Measurements from ENCODE around the gene CCNA1.

Gene CCNA1

GRCh38 chr13:36432106-36432544, at the start of gene CCNA1:
CCNA1 (plus strand) TSS chr13:36432495; CDS start chr13:36433057, 562 bp downstream.
- DNase-seq, result no peak

- no peak for DNase-seq
Measured at GRCh38 chr13:36385489-36385888, 46.8 kb upstream of the CCNA1 start.

GRCh38 chr13:36395280-36395679, 37.0 kb upstream of the CCNA1 start:
- no peak for DNase-seq

- DNase-seq, result no peak
Measured at GRCh38 chr13:36405151-36405550, 27.1 kb upstream of the CCNA1 start.

- DNase-seq, result no peak
Measured at GRCh38 chr13:36412736-36413135, 19.6 kb upstream of the CCNA1 start.

GRCh38 chr13:36413161-36413560, 19.1 kb upstream of the CCNA1 start:
- no peak for DNase-seq

GRCh38 chr13:36414461-36414860, 17.8 kb upstream of the CCNA1 start:
- DNase-seq, result no peak

- DNase-seq, result no peak
Measured at GRCh38 chr13:36417331-36417730, 15.0 kb upstream of the CCNA1 start.

- DNase-seq, result no peak
Measured at GRCh38 chr13:36418022-36418805, 14.1 kb upstream of the CCNA1 start.

- no peak for DNase-seq
Measured at GRCh38 chr13:36420437-36420891, 11.8 kb upstream of the CCNA1 start.

GRCh38 chr13:36421447-36421846, 10.8 kb upstream of the CCNA1 start:
- no peak for DNase-seq

GRCh38 chr13:36428086-36428485, 4.2 kb upstream of the CCNA1 start:
- DNase-seq, result no peak

- no peak for DNase-seq
Measured at GRCh38 chr13:36430247-36431203, 1.8 kb upstream of the CCNA1 start.

- no peak for DNase-seq
Measured at GRCh38 chr13:36431204-36432105, 840 bp upstream of the CCNA1 start.

- no peak for DNase-seq
Measured at GRCh38 chr13:36436811-36437210, 4.5 kb downstream of the CCNA1 start.

GRCh38 chr13:36438594-36439483, 6.5 kb downstream of the CCNA1 start:
- DNase-seq, result no peak

GRCh38 chr13:36445278-36445677, 13.0 kb downstream of the CCNA1 start:
- DNase-seq, result no peak

GRCh38 chr13:36445891-36446351, 13.6 kb downstream of the CCNA1 start:
- no peak for DNase-seq

GRCh38 chr13:36447501-36447900, 15.2 kb downstream of the CCNA1 start:
- DNase-seq, result no peak

GRCh38 chr13:36450534-36450933, 18.2 kb downstream of the CCNA1 start:
- no peak for DNase-seq

GRCh38 chr13:36453516-36453915, 21.2 kb downstream of the CCNA1 start:
- DNase-seq, result no peak
